Measurements from ENCODE around the gene PAOX. TPM values are rescaled to one million over a fixed set of nuclear protein-coding genes. Genes with fewer than 3 reads are reported as not detected.
"Not testable (repeated sequence)": the region's sequence is repeated elsewhere in the genome, so short reads cannot be mapped to it uniquely, and the experiment has no call there.

Gene PAOX
- total RNA-seq, 4 donors from 2014 or later = 15.3 to 26.7 (median 18.4) TPM

DNA sequence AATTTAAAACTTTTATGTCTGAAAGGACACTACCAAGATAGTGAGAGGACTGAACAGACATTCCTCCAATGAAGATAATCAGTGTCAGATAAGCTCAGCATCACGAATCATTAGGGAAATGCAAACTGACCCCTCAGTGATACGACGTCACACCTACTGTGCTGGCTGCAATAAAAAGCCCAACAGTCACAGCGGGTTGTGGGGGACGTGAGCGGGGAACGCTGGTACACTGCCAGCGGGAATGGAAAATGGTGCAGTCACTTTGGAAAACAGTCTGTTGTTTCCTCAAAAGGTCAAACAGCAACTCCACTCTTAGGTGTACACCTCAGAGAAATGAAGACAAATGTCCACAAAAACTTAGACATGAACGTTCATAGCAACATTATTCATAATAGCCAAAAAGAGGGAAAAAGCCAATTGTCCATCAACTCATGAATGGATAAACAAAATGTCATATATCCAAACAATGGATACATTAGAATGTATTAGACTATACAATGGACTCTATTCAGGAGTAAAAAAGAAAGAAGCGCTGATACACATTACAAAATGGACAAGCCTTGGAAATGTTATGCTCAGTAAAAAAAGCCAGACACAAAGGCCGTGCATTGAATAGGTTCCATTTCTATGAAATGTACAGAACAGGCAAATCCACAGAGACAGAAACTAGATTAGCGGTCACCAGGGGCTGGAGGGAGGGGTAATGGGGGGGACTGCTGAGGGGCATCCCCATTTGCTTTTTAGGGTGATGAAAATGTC is 3.5 kb upstream of the PAOX start:
- TF ChIP-seq EP300 (IDR thresholded peaks at IDR 0.05) = peak in 1 of 2 donors; percentile 57
- TF ChIP-seq, protein P1, sequence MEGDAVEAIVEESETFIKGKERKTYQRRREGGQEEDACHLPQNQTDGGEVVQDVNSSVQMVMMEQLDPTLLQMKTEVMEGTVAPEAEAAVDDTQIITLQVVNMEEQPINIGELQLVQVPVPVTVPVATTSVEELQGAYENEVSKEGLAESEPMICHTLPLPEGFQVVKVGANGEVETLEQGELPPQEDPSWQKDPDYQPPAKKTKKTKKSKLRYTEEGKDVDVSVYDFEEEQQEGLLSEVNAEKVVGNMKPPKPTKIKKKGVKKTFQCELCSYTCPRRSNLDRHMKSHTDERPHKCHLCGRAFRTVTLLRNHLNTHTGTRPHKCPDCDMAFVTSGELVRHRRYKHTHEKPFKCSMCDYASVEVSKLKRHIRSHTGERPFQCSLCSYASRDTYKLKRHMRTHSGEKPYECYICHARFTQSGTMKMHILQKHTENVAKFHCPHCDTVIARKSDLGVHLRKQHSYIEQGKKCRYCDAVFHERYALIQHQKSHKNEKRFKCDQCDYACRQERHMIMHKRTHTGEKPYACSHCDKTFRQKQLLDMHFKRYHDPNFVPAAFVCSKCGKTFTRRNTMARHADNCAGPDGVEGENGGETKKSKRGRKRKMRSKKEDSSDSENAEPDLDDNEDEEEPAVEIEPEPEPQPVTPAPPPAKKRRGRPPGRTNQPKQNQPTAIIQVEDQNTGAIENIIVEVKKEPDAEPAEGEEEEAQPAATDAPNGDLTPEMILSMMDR (IDR thresholded peaks at IDR 0.05) = no peak

DNA sequence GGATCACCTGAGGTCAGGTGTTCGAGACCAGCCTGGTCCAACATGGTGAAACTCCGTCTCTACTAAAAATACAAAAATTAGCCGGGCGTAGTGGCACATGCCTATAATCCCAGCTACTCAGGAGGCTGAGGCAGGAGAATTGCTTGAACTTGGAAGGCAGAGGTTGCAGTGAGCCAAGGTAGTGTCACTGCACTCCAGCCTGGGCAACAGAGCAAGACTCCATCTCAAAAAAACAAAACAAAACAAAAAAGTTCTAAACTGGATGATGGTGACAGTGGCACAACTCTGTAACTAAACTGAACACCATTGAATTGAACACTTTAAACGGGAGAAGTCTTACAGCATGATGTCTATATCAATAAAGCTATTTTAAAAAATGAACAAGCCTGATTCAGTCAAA is 2.9 kb upstream of the PAOX start:
- not testable (repeated sequence) for DNase-seq (ENCODE audit: low spot score in 2 of 2); H3K9me3 ChIP-seq; H3K36me3 ChIP-seq; H3K27me3 ChIP-seq; H3K4me3 ChIP-seq
- WGBS, 2 donors = 81 to 93% methylated on average over 5 of the region's 5 CpGs
- peaks cover 0 to 63% (median 27%) of the 10 kb centered on the region in 4 donors for H3K4me1 ChIP-seq
- H3K27ac ChIP-seq = peak overlapping the region; percentile 10 to 95 (median 54)

More for the DNA sequence above, 3.5 kb upstream of the PAOX start:
- no peak overlapping the region for H3K4me3 ChIP-seq
- no peak for DNase-seq (ENCODE audit: low spot score in 2 of 2)
- H3K9me3 ChIP-seq = no peaks in the 10 kb centered on the region
- H3K4me1 ChIP-seq = peaks cover 0 to 63% (median 27%) of the 10 kb centered on the region in 4 donors
- H3K27ac ChIP-seq = peak overlapping the region; percentile 41 to 95 (median 84)
- WGBS, 2 donors = 43 to 47% methylated on average over 12 of the region's 12 CpGs
- H3K27me3 ChIP-seq = no peaks in the 10 kb centered on the region
- H3K36me3 ChIP-seq = peaks cover 0 to 11% (median 0%) of the 10 kb centered on the region in 3 donors

DNA sequence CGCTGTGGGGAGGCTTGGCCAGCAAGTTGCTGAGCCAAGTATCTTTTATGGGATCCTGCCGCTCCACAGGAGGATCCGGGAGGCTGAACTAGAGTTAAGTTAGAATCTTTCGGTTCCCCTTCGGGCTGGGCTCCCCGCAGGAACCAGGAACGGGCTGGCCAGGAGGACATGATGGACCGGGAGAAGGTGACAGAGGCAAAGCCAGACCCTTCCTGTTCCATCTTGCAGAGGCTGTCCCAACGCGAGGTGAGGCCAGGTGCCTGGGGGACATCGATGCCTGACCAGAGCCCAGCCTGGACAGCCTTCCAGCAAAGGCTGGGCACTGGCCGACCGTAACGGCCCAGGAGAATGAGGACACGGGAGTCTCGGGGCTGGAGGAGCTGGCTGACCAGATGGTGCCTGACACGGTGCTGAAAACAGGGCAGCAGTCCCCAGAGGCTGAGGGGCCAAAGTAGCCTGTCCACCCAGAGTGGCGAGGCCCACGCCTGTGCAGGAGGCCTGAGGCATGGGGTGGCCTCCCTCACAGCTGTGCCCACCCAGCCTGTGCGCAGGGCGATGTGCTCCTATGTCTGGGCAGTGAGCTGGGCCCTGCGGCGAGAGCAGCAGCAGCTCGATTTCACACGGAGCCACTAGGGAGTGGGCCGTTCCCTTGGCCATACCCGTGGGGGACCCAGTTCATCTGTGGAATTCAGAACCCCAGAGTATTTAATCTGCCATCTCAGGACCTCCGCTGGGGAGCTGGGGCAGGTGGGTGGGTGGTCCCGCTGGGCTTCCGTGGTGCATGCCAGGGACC is 1.8 kb upstream of the PAOX start:
- peak overlapping the region in 1 of 4 donors; percentile 98 for H3K4me3 ChIP-seq
- H3K4me1 ChIP-seq = peaks cover 0 to 54% (median 26%) of the 10 kb centered on the region in 4 donors
- H3K27me3 ChIP-seq = no peaks in the 10 kb centered on the region
- no peaks in the 10 kb centered on the region for H3K9me3 ChIP-seq
- no peak for DNase-seq (ENCODE audit: low spot score in 2 of 2)
- H3K27ac ChIP-seq = peak overlapping the region in 3 of 4 donors; percentile 91 to 95 (median 93)
- peaks cover 0 to 15% (median 0%) of the 10 kb centered on the region in 3 donors for H3K36me3 ChIP-seq
- TF ChIP-seq, protein P1 (IDR thresholded peaks at IDR 0.05) = no peak
- TF ChIP-seq POLR2A (IDR thresholded peaks at IDR 0.05) (no peak), EP300 (IDR thresholded peaks at IDR 0.05) (no peak)
- 86 to 87% methylated on average over 21 to 28 of the region's 30 CpGs for WGBS, 2 donors

DNA sequence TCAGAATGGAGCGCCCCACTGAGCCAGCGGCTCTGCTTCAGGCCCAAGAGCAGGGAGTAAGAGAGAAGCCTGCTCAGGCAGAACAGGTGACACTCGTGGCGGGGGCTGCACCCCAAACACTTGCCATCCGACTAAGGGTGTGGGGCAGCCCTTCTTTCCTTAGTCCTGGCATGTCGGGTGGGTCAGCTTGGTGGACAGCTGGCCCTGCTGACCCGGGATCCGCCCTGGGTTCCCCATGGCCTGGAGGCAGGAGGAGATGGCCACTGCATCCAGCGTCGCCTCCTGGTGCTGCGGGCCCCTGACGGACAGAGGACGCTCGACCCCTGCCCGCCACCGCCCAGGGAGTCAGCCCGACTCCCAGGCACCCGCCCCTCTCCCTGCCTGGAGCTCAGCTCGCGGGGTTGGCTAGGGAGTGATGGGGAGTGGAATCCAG is 1.2 kb upstream of the PAOX start:
- H3K9me3 ChIP-seq = no peaks in the 10 kb centered on the region
- H3K27me3 ChIP-seq = no peaks in the 10 kb centered on the region
- WGBS, 2 donors = 29% methylated on average over 12 of the region's 20 CpGs; no CpG with 5 or more reads in 1 of the 2 donors
- peaks cover 0 to 21% (median 0%) of the 10 kb centered on the region in 3 donors for H3K36me3 ChIP-seq
- peak overlapping the region; percentile 73 to 98 (median 78) for H3K4me3 ChIP-seq
- peak overlapping the region; percentile 77 to 95 (median 92) for H3K27ac ChIP-seq
- TF ChIP-seq POLR2A (IDR thresholded peaks at IDR 0.05) (no peak), EP300 (IDR thresholded peaks at IDR 0.05) (no peak)
- TF ChIP-seq, protein P1 (IDR thresholded peaks at IDR 0.05) = no peak
- DNase-seq (ENCODE audit: low spot score in 2 of 2) = no peak
- peaks cover 0 to 49% (median 25%) of the 10 kb centered on the region in 4 donors for H3K4me1 ChIP-seq

DNA sequence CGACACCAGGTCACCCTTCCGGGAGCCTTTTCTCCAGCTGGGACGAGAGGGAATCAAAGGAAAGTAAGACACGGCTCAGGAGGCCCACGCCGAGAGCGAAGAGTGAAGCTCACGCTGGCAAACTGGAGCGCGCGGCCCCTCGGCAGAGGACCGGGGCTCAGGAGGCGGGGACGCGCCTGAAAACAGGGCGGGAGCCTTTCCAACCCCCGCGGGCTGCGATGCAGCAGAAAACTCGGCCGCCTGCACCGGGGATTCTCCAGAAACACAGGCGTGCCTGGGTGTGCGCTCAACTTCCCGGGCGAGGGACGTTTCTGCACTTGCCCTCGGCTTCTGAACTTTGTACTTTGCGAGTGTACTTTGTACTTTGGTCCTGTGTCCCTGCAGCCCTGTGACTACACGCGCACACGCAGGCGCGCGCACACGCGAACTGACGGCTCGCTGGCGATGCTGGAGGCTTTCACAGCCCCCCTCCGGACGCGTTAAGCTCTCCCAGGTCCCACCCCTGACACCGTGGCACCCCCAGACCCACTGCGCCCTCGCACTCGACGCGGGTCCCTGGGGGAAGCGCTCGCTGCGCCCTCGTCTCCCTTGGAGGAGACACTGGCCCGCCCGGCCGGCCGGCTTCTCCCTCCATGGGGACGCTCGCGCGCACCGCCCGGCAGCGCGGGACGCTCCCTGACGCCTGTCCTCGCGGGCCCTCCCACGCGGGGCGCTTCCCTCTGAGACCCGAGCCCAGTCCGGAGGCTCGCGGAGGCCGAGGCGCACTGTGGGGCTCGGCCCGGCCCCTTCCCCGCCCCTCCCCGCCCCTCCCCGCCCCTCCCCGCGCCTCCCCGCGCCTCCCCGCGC is 588 bp upstream of the PAOX start:
- peak overlapping the region; percentile 77 to 95 (median 92) for H3K27ac ChIP-seq
- H3K4me3 ChIP-seq = peak overlapping the region; percentile 73 to 98 (median 78)
- peak; percentile 39 to 40 for DNase-seq (ENCODE audit: low spot score in 2 of 2)
- TF ChIP-seq, protein P1 (IDR thresholded peaks at IDR 0.05) = no peak
- TF ChIP-seq POLR2A (IDR thresholded peaks at IDR 0.05) (peak; percentile 26 to 39), EP300 (IDR thresholded peaks at IDR 0.05) (peak in 1 of 2 donors; percentile 82)
- 0% methylated on average over 10 to 65 of the region's 90 CpGs for WGBS, 2 donors
- no peaks in the 10 kb centered on the region for H3K9me3 ChIP-seq
- H3K4me1 ChIP-seq = peaks cover 0 to 49% (median 25%) of the 10 kb centered on the region in 4 donors
- no peaks in the 10 kb centered on the region for H3K27me3 ChIP-seq
- peaks cover 0 to 26% (median 0%) of the 10 kb centered on the region in 3 donors for H3K36me3 ChIP-seq
